Psoas muscle (tissue), 8 donors: ENCODE results near the gene C2orf72. TPM values are rescaled to one million over a fixed set of nuclear protein-coding genes. Genes with fewer than 3 reads are reported as not detected.
"Not testable (repeated sequence)": the region's sequence is repeated elsewhere in the genome, so short reads cannot be mapped to it uniquely, and the experiment has no call there.

Source experiments
- ATAC-seq, 4 donors: fragments of 200-7000 bp; cut with Tn5 transposase; one replicate each; pipeline ENCODE4 v1.9.1; 2020; ENCODE audit warnings: moderate library complexity in 3 of 4, mild to moderate bottlenecking in 2 of 4
- DNase-seq, 2 donors: peaks; one replicate each; pipeline ENCODE4 v3.0.0-alpha.2; 2020
- H3K27ac ChIP-seq: fragments of 200-600 bp; one replicate; pipeline ENCODE4 v1.8.0; 2022
- H3K27me3 ChIP-seq, 3 donors: fragments of 200-600 bp in 1 of 3; one replicate each; pipeline versions ENCODE4 v1.6.1 to v1.8.0; 2013 to 2022; ENCODE audit warnings: low read length in 2 of 3, mild to moderate bottlenecking in 2 of 3, moderate library complexity in 1 of 3; ENCODE audit not compliant: insufficient read depth in 3 of 3
- H3K36me3 ChIP-seq, 2 donors: fragments of 200-600 bp in 1 of 2; one replicate each; pipeline versions ENCODE4 v1.6.1 to v1.8.0; 2013 to 2022; ENCODE audit warnings: low read depth in 1 of 2, mild to moderate bottlenecking in 1 of 2, moderate library complexity in 1 of 2; ENCODE audit not compliant: insufficient read depth in 1 of 2
- H3K4me1 ChIP-seq: fragments of 200-600 bp; one replicate; pipeline ENCODE4 v1.8.0; 2022
- H3K4me3 ChIP-seq: fragments of 200-600 bp; one replicate; pipeline ENCODE4 v1.8.0; 2022; ENCODE audit warnings: mild to moderate bottlenecking
- H3K9me3 ChIP-seq: fragments of 200-600 bp; one replicate; pipeline ENCODE4 v1.8.0; 2022
- CTCF ChIP-seq: fragments of 200-600 bp; IDR thresholded peaks from one replicate; pipeline ENCODE4 v1.8.0; 2022; ENCODE audit warnings: antibody characterized with exemption
- WGBS, 3 donors: extraction: QIAGEN DNeasy Blood & Tissue Kit; methylation state at CpG; one replicate each; pipeline versions ENCODE4 v1.1.6 to v1.1.7; 2013; 5-methylcytosine and 5-hydroxymethylcytosine counted together
- intact Hi-C, 2 donors: fragments of 100-400 bp; cut with DNase I; formaldehyde crosslinking; loops; one replicate each; pipeline versions ENCODE4 v1.11.0 to v1.14.2; 2022
- polyA plus RNA-seq, 3 donors: library from polyadenylated mRNA; stranded (reverse); fragments of 200-250 nt; gene quantifications; one replicate each; pipeline ENCODE4 v1.2.3, GENCODE V29; 2013
- total RNA-seq, 4 donors: library from RNA; stranded (reverse); fragmentation: NEBNext Ultra II Directional in 2 of 4; extraction: Animal tissue kit (Norgen Biotek cat#: 25700) in 2 of 4; gene quantifications; one replicate each; pipeline versions ENCODE4 v1.2.1 to v1.2.4, GENCODE V29; 2021 to 2023
- donor health status: healthy with polysubstance abuse.
- donor health status: DM: no; HTN: no; CAD: no; lungs with moderate emphysema.
- donor health status: Bipolar disorder and iron deficiency.
- donor health status: healthy.
- donor health status: DM: yes; HTN: yes; CAD: no.
- donor health status: DM: no; HTN: no; CAD: no.
- donor health status: DM: no; HTN: no; CAD: no.
- donor health status: DM: yes; HTN: yes; CAD: no.

The C2orf72 gene
- total and polyA plus RNA-seq, 7 donors: 0.03 to 0.12 (median 0.05) TPM; not detected in 4

GRCh38 chr2:231000211-231000904, 37.0 kb upstream of the C2orf72 start:
- Histone ChIP-seq H3K4me1 (no peaks in the 10 kb centered on the region), H3K27ac (no peak overlapping the region), H3K36me3 (no peaks in the 10 kb centered on the region), H3K9me3 (no peaks in the 10 kb centered on the region), H3K27me3 (peaks cover 6 to 51% (median 7%) of the 10 kb centered on the region in 3 donors), H3K4me3 (no peak overlapping the region)
- TF ChIP-seq CTCF: no peak
- WGBS, 3 donors: 18 to 42% (median 24%) methylated on average over 23 to 24 of the region's 24 CpGs
- ATAC-seq (no peak), DNase-seq (no peak)
- intact Hi-C loops: no loop called here

GRCh38 chr2:231001036-231001435, 36.3 kb upstream of the C2orf72 start:
- no peak for TF ChIP-seq CTCF
- DNase-seq (no peak), ATAC-seq (no peak)
- H3K36me3 ChIP-seq: no peaks in the 10 kb centered on the region
- WGBS, 3 donors: 74 to 84% (median 77%) methylated on average over 6 to 7 of the region's 7 CpGs
- intact Hi-C loops: no loop called here
- H3K4me1 ChIP-seq: no peaks in the 10 kb centered on the region
- no peak overlapping the region for H3K4me3 ChIP-seq
- no peaks in the 10 kb centered on the region for H3K9me3 ChIP-seq
- H3K27me3 ChIP-seq: peaks cover 6 to 51% (median 8%) of the 10 kb centered on the region in 3 donors
- H3K27ac ChIP-seq: no peak overlapping the region

GRCh38 chr2:231001921-231002320, 35.4 kb upstream of the C2orf72 start:
- intact Hi-C loops: no loop called here
- no peaks in the 10 kb centered on the region for H3K4me1 ChIP-seq
- ATAC-seq (no peak), DNase-seq (no peak)
- H3K4me3 ChIP-seq: no peak overlapping the region
- WGBS, 3 donors: 54 to 72% (median 58%) methylated on average over 4 of the region's 4 CpGs
- H3K27me3 ChIP-seq: peaks cover 6 to 48% (median 8%) of the 10 kb centered on the region in 3 donors
- no peak for TF ChIP-seq CTCF
- H3K27ac ChIP-seq: no peak overlapping the region
- H3K36me3 ChIP-seq: no peaks in the 10 kb centered on the region
- H3K9me3 ChIP-seq: no peaks in the 10 kb centered on the region

- H3K4me1 ChIP-seq: no peaks in the 10 kb centered on the region
- DNase-seq: no peak
- 82 to 89% (median 85%) methylated on average over 10 of the region's 10 CpGs for WGBS, 3 donors
- intact Hi-C loops: no loop called here
- H3K9me3 ChIP-seq: no peaks in the 10 kb centered on the region
- H3K36me3 ChIP-seq: no peaks in the 10 kb centered on the region
- no peak overlapping the region for H3K27ac ChIP-seq
- H3K27me3 ChIP-seq: peaks cover 6 to 45% (median 8%) of the 10 kb centered on the region in 3 donors
- TF ChIP-seq CTCF: no peak
- no peak overlapping the region for H3K4me3 ChIP-seq
- no peak for ATAC-seq
Measured at GRCh38 chr2:231002641-231003040, 34.7 kb upstream of the C2orf72 start.

GRCh38 chr2:231003186-231003585, 34.1 kb upstream of the C2orf72 start:
- Histone ChIP-seq H3K27me3 (peaks cover 6 to 40% (median 8%) of the 10 kb centered on the region in 3 donors), H3K4me1 (no peaks in the 10 kb centered on the region), H3K36me3 (no peaks in the 10 kb centered on the region), H3K4me3 (no peak overlapping the region), H3K27ac (no peak overlapping the region), H3K9me3 (no peaks in the 10 kb centered on the region)
- ATAC-seq (no peak), DNase-seq (no peak)
- intact Hi-C loops: no loop called here
- no peak for TF ChIP-seq CTCF
- WGBS, 3 donors: 64 to 84% (median 79%) methylated on average over 2 of the region's 2 CpGs

- H3K4me1 ChIP-seq, H3K36me3 ChIP-seq, intact Hi-C loops, H3K27ac ChIP-seq, H3K4me3 ChIP-seq, ATAC-seq, DNase-seq, H3K9me3 ChIP-seq: not testable (repeated sequence)
- H3K27me3 ChIP-seq: peaks cover 6 to 34% (median 8%) of the 10 kb centered on the region in 3 donors
Measured at GRCh38 chr2:231004930-231005329, 32.4 kb upstream of the C2orf72 start.
